ENCODE results near the gene TMEM255B.

The TMEM255B gene

GRCh38 chr13:113812178-113813040 is 53.4 kb downstream of the TMEM255B start:
- H3K27ac Mint-ChIP-seq: no peak overlapping the region
- no peak for TF ChIP-seq CTCF (IDR thresholded peaks at IDR 0.05; ENCODE audit: unreplicated experiment in 3 of 3)
- H3K27me3 Mint-ChIP-seq (ENCODE audit: low read depth): peaks cover 13% of the 10 kb centered on the region
- no peak overlapping the region for H3K4me3 Mint-ChIP-seq
- peaks cover 4% of the 10 kb centered on the region for H3K36me3 Mint-ChIP-seq (ENCODE audit: low read depth)
- peaks cover 8% of the 10 kb centered on the region for H3K4me1 Mint-ChIP-seq
- H3K9me3 Mint-ChIP-seq: peaks cover 13% of the 10 kb centered on the region

- Mint-ChIP-seq H3K27me3 (ENCODE audit: low read depth) (peaks cover 13% of the 10 kb centered on the region), H3K9me3 (peaks cover 9% of the 10 kb centered on the region), H3K36me3 (ENCODE audit: low read depth) (no peaks in the 10 kb centered on the region), H3K27ac (no peak overlapping the region), H3K4me3 (no peak overlapping the region), H3K4me1 (peaks cover 8% of the 10 kb centered on the region)
- no peak for TF ChIP-seq CTCF (IDR thresholded peaks at IDR 0.05; ENCODE audit: unreplicated experiment in 3 of 3)
These were observed 54.2 kb downstream of the TMEM255B start for GRCh38 chr13:113813070-113813748.

- H3K4me3 Mint-ChIP-seq: no peak overlapping the region
- H3K4me1 Mint-ChIP-seq: peaks cover 8% of the 10 kb centered on the region
- peaks cover 2% of the 10 kb centered on the region for H3K9me3 Mint-ChIP-seq
- TF ChIP-seq CTCF (IDR thresholded peaks at IDR 0.05; ENCODE audit: unreplicated experiment in 3 of 3): no peak
- no peaks in the 10 kb centered on the region for H3K36me3 Mint-ChIP-seq (ENCODE audit: low read depth)
- H3K27me3 Mint-ChIP-seq (ENCODE audit: low read depth): peaks cover 13% of the 10 kb centered on the region
- H3K27ac Mint-ChIP-seq: peak overlapping the region in 1 of 3 experiments; percentile 9
These were observed 54.9 kb downstream of the TMEM255B start for GRCh38 chr13:113813749-113814434.

GRCh38 chr13:113814435-113814821 is 55.4 kb downstream of the TMEM255B start:
- TF ChIP-seq CTCF (IDR thresholded peaks at IDR 0.05; ENCODE audit: unreplicated experiment in 3 of 3): no peak
- no peaks in the 10 kb centered on the region for H3K36me3 Mint-ChIP-seq (ENCODE audit: low read depth)
- H3K4me1 Mint-ChIP-seq: peaks cover 8% of the 10 kb centered on the region
- H3K4me3 Mint-ChIP-seq: no peak overlapping the region
- H3K27me3 Mint-ChIP-seq (ENCODE audit: low read depth): peaks cover 13% of the 10 kb centered on the region
- H3K27ac Mint-ChIP-seq: peak overlapping the region in 1 of 3 experiments; percentile 9
- H3K9me3 Mint-ChIP-seq: peaks cover 2% of the 10 kb centered on the region

- H3K27me3 Mint-ChIP-seq (ENCODE audit: low read depth): peaks cover 13% of the 10 kb centered on the region
- H3K27ac Mint-ChIP-seq: peak overlapping the region in 2 of 3 experiments; percentile 5 to 39
- no peak for TF ChIP-seq CTCF (IDR thresholded peaks at IDR 0.05; ENCODE audit: unreplicated experiment in 3 of 3)
- no peak overlapping the region for H3K4me3 Mint-ChIP-seq
- H3K4me1 Mint-ChIP-seq: peaks cover 8% of the 10 kb centered on the region
- peaks cover under 1% of the 10 kb centered on the region for H3K9me3 Mint-ChIP-seq
- H3K36me3 Mint-ChIP-seq (ENCODE audit: low read depth): no peaks in the 10 kb centered on the region
These were observed 56.4 kb downstream of the TMEM255B start for GRCh38 chr13:113815151-113816058.

Measured in nephron (organoid).